OCI-LY7 (cell line): ENCODE data around the gene IGSF9.

Experiments
- CTCF ChIP-seq: fragments of 200-600 bp; sonication (generic); conservative IDR thresholded peaks from 2 replicates; pipeline ENCODE4 v1.5.1; 2014; ENCODE audit warnings: mild to moderate bottlenecking, antibody characterized with exemption, low read length, moderate library complexity, mixed read lengths
- EZH2phosphoT487 ChIP-seq: fragments of 200-600 bp; sonication (generic); IDR thresholded peaks from 2 replicates; pipeline ENCODE4 v1.6.1; 2018; ENCODE audit warnings: low read depth, borderline replicate concordance, mild to moderate bottlenecking, mixed run types, antibody characterized with exemption, low read length, moderate library complexity, mixed read lengths

GRCh38 chr1:159928491-159929050 is 16.8 kb downstream of the IGSF9 start:
- no peak for TF ChIP-seq CTCF
- no peak for TF ChIP-seq EZH2phosphoT487
